ENCODE data around the gene POU2F3. TPM values are rescaled to one million over a fixed set of nuclear protein-coding genes. Genes with fewer than 3 reads are reported as not detected.

Gene POU2F3
- total and polyA plus RNA-seq, 3 donors from 2014 or later: 0.16 to 0.49 (median 0.31) TPM

DNA sequence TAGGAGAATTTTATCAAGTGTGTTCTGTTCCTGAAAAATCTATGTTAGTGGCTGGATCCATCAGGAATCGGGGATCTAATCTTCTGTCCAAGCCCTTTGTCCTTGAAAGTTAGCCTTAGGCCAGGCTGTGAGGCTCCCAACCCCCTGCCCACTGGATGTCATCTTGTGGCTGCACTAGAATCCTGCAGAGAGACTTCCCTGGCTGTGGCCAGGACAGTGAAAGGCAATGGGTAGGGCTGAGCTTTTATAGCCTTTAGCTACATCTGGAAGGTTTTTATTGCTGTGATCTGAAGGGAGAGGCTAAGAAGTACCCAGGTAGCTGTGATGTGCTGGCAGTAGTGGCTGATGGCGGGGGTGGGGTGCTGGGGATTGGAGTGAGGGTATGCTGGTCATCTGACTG is 27.0 kb upstream of the POU2F3 start:
- H3K27ac ChIP-seq: no peak overlapping the region
- DNase-seq: no peak
- peaks cover 30% of the 10 kb centered on the region for H3K4me1 ChIP-seq
- H3K9me3 ChIP-seq: no peaks in the 10 kb centered on the region
- intact Hi-C loops (cut with DNase I; ENCODE audit: low total_unique reads): no loop called here
- TF ChIP-seq, protein P1, sequence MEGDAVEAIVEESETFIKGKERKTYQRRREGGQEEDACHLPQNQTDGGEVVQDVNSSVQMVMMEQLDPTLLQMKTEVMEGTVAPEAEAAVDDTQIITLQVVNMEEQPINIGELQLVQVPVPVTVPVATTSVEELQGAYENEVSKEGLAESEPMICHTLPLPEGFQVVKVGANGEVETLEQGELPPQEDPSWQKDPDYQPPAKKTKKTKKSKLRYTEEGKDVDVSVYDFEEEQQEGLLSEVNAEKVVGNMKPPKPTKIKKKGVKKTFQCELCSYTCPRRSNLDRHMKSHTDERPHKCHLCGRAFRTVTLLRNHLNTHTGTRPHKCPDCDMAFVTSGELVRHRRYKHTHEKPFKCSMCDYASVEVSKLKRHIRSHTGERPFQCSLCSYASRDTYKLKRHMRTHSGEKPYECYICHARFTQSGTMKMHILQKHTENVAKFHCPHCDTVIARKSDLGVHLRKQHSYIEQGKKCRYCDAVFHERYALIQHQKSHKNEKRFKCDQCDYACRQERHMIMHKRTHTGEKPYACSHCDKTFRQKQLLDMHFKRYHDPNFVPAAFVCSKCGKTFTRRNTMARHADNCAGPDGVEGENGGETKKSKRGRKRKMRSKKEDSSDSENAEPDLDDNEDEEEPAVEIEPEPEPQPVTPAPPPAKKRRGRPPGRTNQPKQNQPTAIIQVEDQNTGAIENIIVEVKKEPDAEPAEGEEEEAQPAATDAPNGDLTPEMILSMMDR (IDR thresholded peaks at IDR 0.05): no peak
- no peak for TF ChIP-seq POLR2A (IDR thresholded peaks at IDR 0.05)
- H3K27me3 ChIP-seq: no peaks in the 10 kb centered on the region
- no peak overlapping the region for H3K4me3 ChIP-seq
- 65 to 100% methylated on average over 1 to 2 of the region's 2 CpGs for WGBS, 2 donors
- H3K36me3 ChIP-seq (ENCODE audit: low read depth, missing control alignments): no peaks in the 10 kb centered on the region

DNA sequence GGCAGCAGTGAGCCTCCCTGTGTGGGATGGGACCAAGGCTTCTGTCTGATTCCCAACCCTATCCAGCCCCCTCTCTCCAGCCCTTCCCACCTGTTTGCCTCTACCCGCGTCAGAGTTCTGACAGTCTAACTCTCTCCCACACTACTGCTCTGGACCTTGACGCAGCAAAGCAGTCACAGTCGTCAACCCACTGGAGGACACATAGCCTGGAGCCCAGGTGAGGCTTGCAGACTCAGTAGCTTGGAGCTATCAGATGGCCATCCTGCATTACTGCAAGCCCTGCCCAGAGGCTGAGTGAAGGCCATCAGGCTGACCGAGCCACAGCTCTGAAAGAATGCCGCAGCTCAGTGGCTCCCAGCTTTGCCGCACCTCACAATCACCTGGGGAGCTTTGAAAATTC is 25.4 kb upstream of the POU2F3 start:
- Histone ChIP-seq H3K27me3 (no peaks in the 10 kb centered on the region), H3K36me3 (ENCODE audit: low read depth, missing control alignments) (no peaks in the 10 kb centered on the region), H3K9me3 (no peaks in the 10 kb centered on the region), H3K4me3 (no peak overlapping the region), H3K27ac (no peak overlapping the region), H3K4me1 (peaks cover 26% of the 10 kb centered on the region)
- WGBS, 2 donors: 75 to 96% methylated on average over 7 of the region's 7 CpGs
- TF ChIP-seq POLR2A (IDR thresholded peaks at IDR 0.05): no peak
- TF ChIP-seq, protein P1 (IDR thresholded peaks at IDR 0.05): no peak
- DNase-seq: no peak
- intact Hi-C loops (cut with DNase I; ENCODE audit: low total_unique reads): no loop called here

DNA sequence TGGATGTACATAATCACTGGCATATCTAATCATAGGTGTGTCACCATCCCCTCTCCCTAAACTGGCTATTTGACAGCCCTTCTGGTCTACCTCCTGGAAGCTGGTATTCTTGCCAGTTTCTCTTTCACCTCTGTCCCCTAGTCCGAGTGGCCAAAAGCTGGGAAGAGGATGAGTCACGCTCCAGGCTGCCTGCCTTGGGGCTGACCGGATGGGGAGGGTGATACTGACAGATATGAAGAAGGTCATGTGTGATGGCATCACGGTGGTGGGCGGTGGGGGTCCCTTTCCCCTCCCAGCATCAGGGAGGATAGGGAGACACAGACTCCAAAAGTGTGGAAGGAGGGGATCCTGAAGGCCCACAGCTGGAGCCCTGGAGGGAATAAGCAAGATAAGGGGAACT is 24.3 kb upstream of the POU2F3 start:
- no peaks in the 10 kb centered on the region for H3K36me3 ChIP-seq (ENCODE audit: low read depth, missing control alignments)
- H3K4me3 ChIP-seq: no peak overlapping the region
- no peaks in the 10 kb centered on the region for H3K27me3 ChIP-seq
- 71 to 78% methylated on average over 5 of the region's 5 CpGs for WGBS, 2 donors
- H3K9me3 ChIP-seq: no peaks in the 10 kb centered on the region
- DNase-seq: no peak
- TF ChIP-seq, protein P1 (IDR thresholded peaks at IDR 0.05): no peak
- TF ChIP-seq POLR2A (IDR thresholded peaks at IDR 0.05): no peak
- intact Hi-C loops (cut with DNase I; ENCODE audit: low total_unique reads): loop anchor here (5.0 kb wide), 1 partner anchor 38 kb away; no protein-coding TSS in a partner anchor
- H3K27ac ChIP-seq: no peak overlapping the region
- peaks cover 22% of the 10 kb centered on the region for H3K4me1 ChIP-seq

DNA sequence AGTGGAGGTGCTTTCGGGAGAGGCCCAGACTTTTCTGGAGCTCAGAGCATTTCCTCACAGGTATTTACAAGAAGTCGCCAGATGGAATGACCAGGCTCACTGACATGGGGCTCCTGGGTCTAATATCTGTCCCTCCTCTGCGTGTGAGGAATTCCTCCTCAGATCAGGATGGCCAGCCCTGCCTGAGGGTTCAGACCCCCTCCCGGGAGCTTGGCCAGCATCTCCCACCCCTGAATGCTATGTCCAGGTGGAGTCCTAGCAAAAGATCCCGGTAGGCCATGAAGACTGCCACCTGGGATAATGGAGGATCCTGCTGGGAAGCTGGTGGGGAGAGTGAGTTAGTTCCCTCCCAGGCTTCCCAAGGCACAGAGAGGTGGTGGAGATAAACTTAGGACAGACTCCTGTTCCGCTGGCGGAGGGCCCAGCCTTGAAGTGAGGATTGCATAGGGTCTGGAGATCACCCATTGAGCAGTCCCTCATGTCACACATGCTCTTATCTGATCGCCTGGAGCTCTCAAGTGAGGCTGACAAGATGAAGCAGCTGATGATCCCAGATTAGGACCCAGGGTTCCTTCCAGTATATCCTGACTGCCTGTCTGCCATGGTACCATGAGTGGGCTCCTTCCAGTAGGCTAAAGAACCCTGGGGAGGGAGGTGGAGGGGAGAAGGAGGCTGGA is 23.4 kb upstream of the POU2F3 start:
- Histone ChIP-seq H3K9me3 (no peaks in the 10 kb centered on the region), H3K27me3 (no peaks in the 10 kb centered on the region), H3K27ac (no peak overlapping the region), H3K36me3 (ENCODE audit: low read depth, missing control alignments) (no peaks in the 10 kb centered on the region), H3K4me3 (no peak overlapping the region), H3K4me1 (peaks cover 21% of the 10 kb centered on the region)
- intact Hi-C loops (cut with DNase I; ENCODE audit: low total_unique reads): loop anchor here (5.0 kb wide), 1 partner anchor 39 kb away; no protein-coding TSS in a partner anchor
- no peak for TF ChIP-seq POLR2A (IDR thresholded peaks at IDR 0.05)
- TF ChIP-seq, protein P1 (IDR thresholded peaks at IDR 0.05): no peak
- no peak for DNase-seq
- 89 to 91% methylated on average over 6 to 8 of the region's 8 CpGs for WGBS, 2 donors

DNA sequence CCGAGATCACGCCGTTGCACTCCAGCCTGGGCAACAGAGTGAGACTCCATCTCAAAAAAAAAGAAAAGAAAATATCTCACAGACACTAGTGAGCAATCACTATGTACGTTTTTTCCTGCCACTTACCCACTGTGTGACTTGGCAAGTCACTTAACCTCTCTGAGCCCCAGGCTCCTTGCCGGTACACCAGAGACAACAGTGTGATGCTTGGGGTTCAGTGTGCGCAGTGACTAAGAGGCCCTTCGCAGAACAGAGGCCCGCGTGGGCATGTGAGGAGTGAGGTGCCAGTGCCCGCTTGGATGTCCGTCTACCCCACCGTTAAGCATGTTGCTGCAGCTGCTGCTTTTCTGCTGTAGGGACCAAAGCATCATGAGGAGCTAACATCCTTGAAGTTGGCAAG is 22.4 kb upstream of the POU2F3 start:
- H3K9me3 ChIP-seq: no peaks in the 10 kb centered on the region
- TF ChIP-seq POLR2A (IDR thresholded peaks at IDR 0.05): no peak
- TF ChIP-seq, protein P1 (IDR thresholded peaks at IDR 0.05): no peak
- DNase-seq: no peak
- intact Hi-C loops (cut with DNase I; ENCODE audit: low total_unique reads): loop anchor here (5.0 kb wide), 1 partner anchor 40 kb away; no protein-coding TSS in a partner anchor
- no peak overlapping the region for H3K4me3 ChIP-seq
- no peaks in the 10 kb centered on the region for H3K27me3 ChIP-seq
- no peaks in the 10 kb centered on the region for H3K36me3 ChIP-seq (ENCODE audit: low read depth, missing control alignments)
- WGBS, 2 donors: 85 to 91% methylated on average over 12 of the region's 12 CpGs
- H3K27ac ChIP-seq: no peak overlapping the region
- H3K4me1 ChIP-seq: peaks cover 11% of the 10 kb centered on the region

Measured in testis (tissue), 3 donors.